Bronchial epithelial cell (primary cell): ENCODE results near the gene ABITRAM. TPM values are rescaled to one million over a fixed set of nuclear protein-coding genes. Genes with fewer than 3 reads are reported as not detected.
"Not testable (repeated sequence)": the region's sequence is repeated elsewhere in the genome, so short reads cannot be mapped to it uniquely, and the experiment has no call there.

ENCODE experiments used
- DNase-seq: peaks from one replicate; pipeline ENCODE4 v3.0.0-alpha.2; 2010; ENCODE audit warnings: low read depth
- FAIRE-seq: peaks from 2 replicates; lab custom pipeline; 2011; peaks lifted over from hg19 to GRCh38; lab: Jason Lieb, UNC
- H3K27me3 ChIP-seq: 2 replicates; pipeline ENCODE4 v1.5.1; 2011; ENCODE audit warnings: low read length; ENCODE audit not compliant: control insufficient read depth, insufficient read depth
- H3K36me3 ChIP-seq: 2 replicates; pipeline ENCODE4 v1.5.1; 2011; ENCODE audit warnings: low read length; ENCODE audit not compliant: control insufficient read depth, insufficient read depth
- H3K4me3 ChIP-seq: 2 replicates; pipeline ENCODE4 v1.5.1; 2011; ENCODE audit warnings: mild to moderate bottlenecking, low read depth, low read length, control low read depth
- CTCF ChIP-seq: IDR thresholded peaks from 2 replicates; pipeline ENCODE4 v1.5.1; 2011; ENCODE audit warnings: mild to moderate bottlenecking, moderate library complexity, low read length, control low read depth, inconsistent platforms; ENCODE audit not compliant: insufficient read depth, severe bottlenecking
- total RNA-seq: library from RNA; depleted of rRNA; stranded (reverse); fragments of >200 nt; gene quantifications from 2 replicates; pipeline ENCODE4 v1.2.1, GENCODE V29; 2014

ABITRAM gene, protein sequence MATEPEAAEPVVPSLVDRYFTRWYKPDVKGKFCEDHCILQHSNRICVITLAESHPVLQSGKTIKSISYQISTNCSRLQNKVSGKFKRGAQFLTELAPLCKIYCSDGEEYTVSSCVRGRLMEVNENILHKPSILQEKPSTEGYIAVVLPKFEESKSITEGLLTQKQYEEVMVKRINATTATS
- 8.1 and 8.2 TPM in 2 replicates for total RNA-seq

DNA sequence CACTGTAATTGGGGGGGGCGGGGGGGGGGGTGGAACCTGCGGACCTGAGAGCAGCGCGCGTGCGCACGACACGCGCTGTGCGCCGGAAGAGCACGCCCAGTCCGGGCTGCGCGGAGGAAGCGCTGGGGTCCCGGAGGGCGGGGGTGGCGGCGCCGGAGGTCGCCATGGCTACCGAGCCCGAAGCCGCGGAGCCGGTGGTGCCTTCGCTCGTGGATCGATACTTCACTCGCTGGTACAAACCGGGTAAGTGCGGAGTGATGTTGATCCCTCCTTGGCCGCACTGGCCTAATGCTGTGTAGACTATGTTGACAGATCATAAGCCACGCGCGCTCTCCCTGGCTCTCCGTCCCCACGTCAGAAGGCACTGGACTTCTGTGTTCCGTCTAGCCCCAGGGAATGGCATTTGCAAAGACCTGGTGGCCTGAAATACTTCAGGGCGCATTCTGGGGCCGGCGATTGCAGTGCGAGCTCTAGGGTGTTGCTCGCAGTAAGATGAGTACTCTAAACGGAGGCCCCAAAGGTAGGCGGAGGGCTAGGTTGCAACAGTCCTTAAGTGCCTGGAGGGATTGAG lies at the start of gene ABITRAM:
Gene ABITRAM (plus strand): TSS at position 78 of the 571 bp plus-strand sequence. CDS start 87 bp downstream, at position 165.
- no peak for FAIRE-seq
- TF ChIP-seq CTCF: no peak
- DNase-seq: peak; percentile 59
- no peaks in the 10 kb centered on the region for H3K27me3 ChIP-seq
- H3K36me3 ChIP-seq: peaks cover 1% of the 10 kb centered on the region
- peak within 1 kb of the TSS; percentile 99 for H3K4me3 ChIP-seq

- peaks cover 7% of the 10 kb centered on the region for H3K36me3 ChIP-seq
- no peak for TF ChIP-seq CTCF
- H3K27me3 ChIP-seq: no peaks in the 10 kb centered on the region
- DNase-seq (no peak), FAIRE-seq (no peak)
- no peak overlapping the region for H3K4me3 ChIP-seq
Measured at GRCh38 chr9:108884701-108885100, 49.5 kb upstream of the ABITRAM start.

GRCh38 chr9:108885643-108886348 lies 48.4 kb upstream of the ABITRAM start:
- Histone ChIP-seq H3K4me3 (no peak overlapping the region), H3K27me3 (no peaks in the 10 kb centered on the region), H3K36me3 (peaks cover 7% of the 10 kb centered on the region)
- DNase-seq (peak; percentile 89), FAIRE-seq (no peak)
- no peak for TF ChIP-seq CTCF

DNA sequence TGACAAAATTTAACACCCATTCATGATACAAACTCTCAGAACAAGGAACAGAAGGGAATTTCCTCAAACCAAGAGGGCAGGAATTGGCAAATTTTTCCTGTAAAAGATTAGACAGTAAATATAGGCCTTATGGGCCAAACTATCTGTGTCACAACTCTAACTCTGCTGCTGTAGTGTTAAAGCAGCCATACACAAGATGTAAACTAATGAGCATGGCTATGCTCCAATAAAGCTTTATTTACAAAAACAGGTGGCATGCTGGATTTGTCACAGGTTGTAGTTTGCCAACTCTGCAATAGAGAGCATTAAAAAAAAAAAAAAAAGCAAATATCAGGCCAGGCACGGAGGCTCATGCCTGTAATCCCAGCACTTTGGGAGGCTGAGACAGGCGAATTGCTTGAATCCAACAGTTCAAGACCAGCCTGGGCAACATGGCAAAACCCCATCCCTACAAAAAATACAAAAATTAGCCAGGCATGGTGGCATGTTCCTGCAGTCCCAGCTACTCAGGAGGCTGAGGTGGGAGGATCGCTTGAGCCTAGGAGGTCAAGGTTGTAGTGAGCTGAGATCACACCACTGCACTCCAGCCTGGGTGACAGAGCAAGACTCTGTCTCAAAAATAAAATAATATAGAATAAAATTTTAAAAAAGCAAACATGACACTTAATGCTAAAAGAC lies 47.5 kb upstream of the ABITRAM start:
- H3K36me3 ChIP-seq, H3K4me3 ChIP-seq, DNase-seq, FAIRE-seq, H3K27me3 ChIP-seq: not testable (repeated sequence)

DNA sequence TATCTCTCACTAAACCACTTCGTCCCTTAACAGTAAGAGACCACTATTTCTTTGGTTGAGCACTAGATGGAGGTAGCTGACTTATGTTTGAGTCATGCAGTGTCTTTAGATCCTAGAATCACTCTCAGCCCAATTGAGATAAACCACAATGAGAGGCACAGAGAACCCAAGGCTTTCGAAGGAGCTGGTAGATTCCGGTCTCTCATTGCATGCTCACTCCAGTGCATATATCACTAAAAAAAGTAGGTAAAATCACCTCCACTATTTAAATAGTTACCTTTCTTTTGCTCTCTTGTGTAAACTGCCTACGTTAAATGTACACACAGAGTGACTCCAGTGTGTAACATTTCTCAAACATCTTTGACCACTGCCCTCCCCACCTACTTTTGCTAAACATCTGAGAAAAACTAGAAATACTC lies 44.5 kb upstream of the ABITRAM start:
- Histone ChIP-seq H3K4me3 (no peak overlapping the region), H3K27me3 (no peaks in the 10 kb centered on the region), H3K36me3 (peaks cover 19% of the 10 kb centered on the region)
- DNase-seq: peak; percentile 48
- no peak for TF ChIP-seq CTCF
- no peak for FAIRE-seq
